ENCODE measurements around the gene NCAPH2.

Gene NCAPH2

DNA sequence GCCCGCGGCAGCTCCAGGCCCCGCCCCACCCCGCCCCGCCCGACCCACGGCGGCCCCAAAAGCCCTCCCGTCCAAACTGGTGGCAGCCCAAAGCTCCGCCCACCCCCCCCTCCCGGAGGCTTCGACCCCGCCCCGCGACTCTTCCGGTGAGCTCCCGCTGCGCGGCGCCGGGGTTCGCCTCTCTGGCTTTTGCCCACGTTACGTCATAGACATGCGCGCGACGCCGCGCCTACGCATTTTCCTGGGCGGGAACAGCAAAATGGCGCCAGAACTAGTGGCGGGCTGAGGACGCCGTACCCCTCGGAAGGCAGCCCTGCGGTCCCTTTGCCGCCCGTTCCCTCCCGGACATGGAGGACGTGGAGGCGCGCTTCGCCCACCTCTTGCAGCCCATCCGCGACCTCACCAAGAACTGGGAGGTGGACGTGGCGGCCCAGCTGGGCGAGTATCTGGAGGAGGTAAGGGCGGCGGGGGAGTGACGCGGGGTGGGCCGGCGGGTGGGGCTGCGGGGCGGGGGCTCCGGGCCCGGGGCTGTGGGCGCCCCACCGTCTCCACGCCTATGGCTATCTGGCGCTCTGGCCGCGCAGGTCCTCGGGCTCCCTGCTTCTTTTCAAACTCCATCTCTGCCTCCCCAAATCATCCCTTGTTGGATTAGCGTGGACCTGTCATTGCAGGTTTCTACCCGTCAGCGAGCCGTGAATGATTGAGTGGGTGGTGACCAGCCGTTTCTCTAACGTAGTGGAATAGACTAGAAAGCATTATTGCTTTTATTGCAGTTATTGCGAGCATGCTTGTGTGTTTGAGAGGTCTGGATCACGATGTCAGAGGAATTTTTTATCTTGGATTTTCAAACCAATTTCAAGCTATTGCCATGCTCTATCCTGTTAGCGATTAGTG lies at the start of gene NCAPH2:
NCAPH2 (plus strand) TSS at position 234 of the 894 bp plus-strand sequence; CDS start at position 348, 114 bp downstream.
- DNase-seq, result peak; percentile 97

- DNase-seq, result no peak
Observed at GRCh38 chr22:50459016-50459415, 49.0 kb upstream of the NCAPH2 start.

GRCh38 chr22:50459496-50460140 lies 48.4 kb upstream of the NCAPH2 start:
- DNase-seq, result no peak

DNA sequence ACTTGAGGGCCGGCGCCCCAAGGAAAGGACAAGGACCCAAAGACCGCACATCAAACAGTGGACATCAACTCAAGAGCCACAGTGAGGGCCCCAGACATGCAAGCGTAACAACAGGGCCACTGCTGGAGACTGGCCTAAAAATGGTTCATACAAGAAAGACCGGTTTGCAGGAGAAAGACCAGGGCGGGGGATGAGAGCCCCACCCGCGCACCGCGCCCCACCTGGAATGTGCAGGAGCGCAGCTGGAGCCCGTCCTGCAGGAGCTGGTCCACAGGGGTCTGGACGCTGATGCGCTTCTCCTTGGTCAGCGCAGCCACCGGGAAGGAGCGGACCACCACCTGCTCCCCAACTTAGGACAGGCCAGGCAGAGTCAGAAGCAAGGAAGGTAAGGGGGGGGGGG lies 47.1 kb upstream of the NCAPH2 start:
- DNase-seq, result no peak

GRCh38 chr22:50461536-50461935 lies 46.5 kb upstream of the NCAPH2 start:
- DNase-seq, result no peak

DNA sequence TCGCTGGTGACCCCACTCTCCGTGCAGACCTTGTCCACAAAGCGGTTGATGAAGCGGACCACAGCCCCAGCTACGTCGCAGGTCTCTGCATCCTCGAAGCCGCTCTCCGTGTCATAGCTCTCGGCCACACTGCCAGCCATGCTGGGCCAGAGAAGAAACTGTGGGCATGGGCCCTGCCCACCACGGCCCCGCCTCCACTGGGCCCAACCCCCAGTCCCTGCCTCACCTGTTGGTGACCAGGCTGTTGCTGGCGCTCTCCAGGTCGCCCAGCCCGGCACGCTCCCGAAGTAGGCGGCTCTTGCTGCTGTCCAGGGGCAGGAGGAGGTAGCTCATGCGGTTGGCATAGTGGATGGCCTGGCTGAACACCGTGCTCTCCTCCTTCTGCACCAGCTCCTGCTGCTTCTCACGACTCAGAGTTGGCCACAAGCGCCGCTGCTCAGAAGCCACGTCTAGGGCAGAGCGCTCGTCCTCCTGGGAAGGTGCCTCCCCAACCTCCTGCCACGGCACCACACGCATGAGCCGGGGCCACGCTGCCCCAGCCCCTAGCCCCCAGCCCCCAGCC lies 46.0 kb upstream of the NCAPH2 start:
- no peak for DNase-seq

DNA sequence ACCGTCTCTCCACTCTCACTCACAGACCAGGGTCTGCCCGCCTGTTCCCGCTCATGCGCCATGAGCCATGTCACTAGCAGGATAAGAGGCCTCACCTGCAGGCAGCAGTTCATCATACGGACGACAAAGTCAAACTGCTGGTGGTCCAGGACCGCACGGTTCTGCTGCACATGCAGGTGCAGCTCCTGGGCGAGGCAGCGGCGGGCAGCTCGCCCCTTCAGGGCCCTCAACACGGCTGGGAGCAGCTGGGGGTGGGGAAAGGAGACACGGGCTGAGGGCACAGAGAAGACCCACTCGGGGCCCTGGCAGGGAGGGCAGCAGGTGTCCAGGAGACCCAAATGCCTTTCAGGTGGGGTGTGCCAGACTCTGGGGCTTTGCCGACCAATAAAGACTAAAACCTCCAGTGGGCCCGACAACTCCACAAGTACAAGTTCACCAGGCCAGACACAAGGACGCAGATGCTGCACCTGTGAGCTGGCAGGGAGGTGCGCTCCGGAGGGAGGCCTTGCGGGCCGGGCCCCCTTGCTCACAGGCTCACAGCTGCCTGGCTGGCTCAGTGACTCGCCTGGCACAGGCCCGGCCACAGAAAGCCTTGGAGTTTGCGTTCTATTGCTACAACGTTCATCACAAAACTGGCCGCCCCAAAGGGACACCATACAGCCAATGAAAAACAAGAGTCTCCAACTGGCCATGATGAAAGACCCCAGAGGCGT lies 44.7 kb upstream of the NCAPH2 start:
- no peak for DNase-seq

- DNase-seq, result no peak
Observed at GRCh38 chr22:50464451-50464850, 43.6 kb upstream of the NCAPH2 start.

DNA sequence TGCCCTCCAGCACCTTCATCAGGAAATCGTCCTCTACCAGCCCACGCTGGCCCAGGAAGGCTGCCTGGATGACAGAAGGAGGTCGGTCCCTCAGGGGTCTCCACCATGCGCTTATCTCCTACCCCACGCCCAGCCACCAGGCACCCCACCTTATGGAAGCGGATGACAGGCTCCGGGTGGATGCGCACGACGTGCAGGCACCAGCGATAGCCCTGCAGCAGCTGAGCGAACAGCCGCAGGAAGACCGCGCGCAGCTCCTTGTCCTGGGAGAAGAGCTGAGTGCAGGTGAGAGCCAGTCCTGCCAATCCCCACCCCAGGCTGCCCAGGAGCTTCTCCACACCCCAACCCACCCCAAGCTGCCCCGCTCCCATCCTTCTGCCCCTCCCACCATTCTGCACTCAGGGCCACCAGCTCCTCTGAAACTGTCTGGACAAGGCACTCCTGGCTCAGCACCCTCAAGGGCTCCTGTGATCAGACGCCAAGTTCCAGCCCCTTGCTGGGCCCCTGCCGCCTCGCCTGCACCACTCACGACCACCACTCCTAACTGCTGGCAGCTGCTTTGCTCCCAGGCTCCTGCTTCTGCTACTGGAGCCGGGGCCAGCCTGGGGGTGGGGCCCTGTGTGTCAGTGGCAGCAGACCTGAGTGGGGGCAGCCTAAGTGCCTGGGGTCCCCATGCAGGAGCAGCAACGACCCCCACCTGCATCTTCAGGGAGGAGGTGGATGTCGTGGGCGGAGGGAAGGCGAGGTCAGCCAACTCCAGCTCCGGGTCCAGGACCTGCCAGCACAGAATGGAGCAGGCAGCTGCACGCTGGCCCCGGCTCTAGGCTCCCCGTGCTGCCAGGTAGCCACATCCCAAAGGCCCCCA lies 42.7 kb upstream of the NCAPH2 start:
- DNase-seq, result no peak

GRCh38 chr22:50467341-50467740 lies 40.7 kb upstream of the NCAPH2 start:
- DNase-seq, result no peak

DNA sequence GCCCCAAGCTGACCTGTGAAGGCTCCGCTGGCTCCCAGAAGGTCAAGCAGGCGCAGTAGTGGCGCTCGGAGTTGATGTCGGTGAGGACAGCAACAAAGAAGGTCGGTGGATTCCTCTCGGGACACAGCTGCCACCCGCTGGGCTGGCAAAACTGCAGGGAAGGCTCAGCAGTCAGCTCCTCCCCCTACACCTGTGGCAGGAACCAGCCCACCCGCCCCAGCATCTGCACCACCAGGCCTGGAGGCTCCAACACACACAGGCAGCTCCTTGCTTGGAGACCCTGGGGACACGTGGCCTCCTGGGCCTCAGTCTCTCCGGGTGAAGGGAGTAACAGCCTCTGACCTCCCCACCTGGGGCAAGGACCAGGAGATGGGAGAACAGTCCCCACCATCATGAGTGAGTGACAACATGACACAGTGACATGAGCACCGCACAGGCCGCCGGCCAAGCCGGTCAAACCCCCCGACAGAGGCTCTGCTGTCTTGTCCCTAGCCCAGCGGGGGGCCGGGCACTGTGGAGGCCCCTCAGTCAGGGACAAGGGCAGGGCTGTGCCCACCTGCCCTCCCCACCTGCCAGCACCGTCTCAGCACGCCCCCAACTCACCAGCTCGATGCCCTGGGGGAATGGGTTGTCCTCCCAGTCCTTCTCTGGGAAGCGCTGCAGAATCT lies 40.1 kb upstream of the NCAPH2 start:
- DNase-seq, result no peak

DNA sequence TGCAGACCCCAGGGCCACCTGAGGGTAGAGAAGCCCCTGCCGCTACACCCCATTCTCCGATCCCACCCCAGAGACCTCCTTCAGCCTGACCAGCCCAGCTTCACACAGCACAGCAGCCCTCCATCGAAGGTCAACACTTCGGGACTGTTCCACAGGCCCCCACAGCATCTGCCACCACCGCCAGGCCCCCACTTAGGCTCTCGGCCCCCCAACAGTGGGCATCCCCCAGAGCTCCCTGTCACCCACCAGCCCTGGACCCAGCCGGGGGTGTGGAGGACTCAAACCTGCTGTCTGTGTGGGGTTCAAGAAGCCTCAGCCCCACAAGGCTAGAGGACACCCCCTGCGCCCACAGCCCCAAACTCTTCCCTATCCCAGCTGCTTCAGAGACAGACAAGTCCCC lies 39.4 kb upstream of the NCAPH2 start:
- DNase-seq, result no peak

DNA sequence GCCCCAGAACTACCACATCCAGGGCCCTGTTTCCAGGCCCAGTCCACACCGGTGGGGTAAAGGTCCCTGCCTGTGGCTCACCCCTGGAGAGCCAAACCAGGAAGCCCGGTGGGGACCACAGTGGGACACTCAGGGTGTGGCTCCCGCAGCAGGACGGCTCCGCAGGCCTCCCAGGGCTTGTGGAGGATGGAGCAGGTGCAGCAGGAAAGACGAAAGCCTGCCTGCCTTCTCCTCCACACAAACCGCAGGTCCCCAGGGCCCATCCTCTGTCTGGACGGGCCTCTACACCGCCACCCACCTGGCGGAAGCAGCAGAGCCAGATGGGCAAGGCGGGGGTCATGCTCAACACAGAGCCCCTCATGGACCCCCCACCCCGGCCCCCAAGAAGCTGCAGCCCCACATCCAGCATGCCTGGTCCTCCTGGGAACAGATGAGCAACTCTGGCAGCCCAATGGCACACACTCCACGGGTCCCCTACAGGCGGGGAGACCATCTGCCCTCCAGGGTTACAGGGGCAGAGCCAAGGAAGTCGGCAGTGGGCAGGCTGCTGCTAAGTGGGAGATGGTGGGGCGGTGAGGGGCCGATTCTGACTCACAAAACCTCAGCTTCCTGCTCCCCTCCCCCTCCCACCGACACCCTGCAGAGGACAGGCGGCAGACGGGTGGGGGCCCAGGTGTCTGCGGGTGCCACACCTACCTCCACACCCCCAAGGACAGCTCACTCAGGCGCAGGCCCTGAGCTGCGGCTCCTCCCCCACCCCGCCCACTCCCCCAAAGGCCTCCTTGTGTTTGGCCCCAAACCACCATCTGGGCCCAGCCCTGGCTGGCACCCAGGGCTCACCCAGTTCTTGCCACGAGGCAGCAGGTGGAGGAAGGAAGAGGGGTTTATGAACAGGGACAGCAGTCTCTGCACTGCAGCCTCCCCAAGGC lies 38.4 kb upstream of the NCAPH2 start:
- peak; percentile 55 for DNase-seq

DNA sequence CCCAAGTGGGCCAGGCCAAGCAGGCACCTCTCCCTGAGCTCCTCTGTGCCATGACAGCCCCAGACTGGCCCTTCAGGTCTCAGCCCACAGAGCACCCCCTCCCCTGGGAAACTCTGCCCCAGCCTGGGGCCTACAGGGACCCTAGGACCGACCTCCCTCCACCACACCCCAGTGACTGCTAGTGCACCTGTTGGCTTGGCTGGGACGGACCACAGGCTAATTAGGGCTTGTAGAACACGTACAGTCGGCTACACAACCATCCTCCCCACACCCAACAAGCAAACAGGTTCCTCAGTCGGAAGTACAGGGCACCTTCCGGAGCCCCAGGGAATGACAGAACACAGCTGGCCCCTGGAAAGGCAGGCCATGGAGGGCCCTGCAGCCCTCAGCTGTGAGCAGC lies 37.5 kb upstream of the NCAPH2 start:
- DNase-seq, result no peak

GRCh38 chr22:50471197-50471847 lies 36.7 kb upstream of the NCAPH2 start:
- no peak for DNase-seq

DNA sequence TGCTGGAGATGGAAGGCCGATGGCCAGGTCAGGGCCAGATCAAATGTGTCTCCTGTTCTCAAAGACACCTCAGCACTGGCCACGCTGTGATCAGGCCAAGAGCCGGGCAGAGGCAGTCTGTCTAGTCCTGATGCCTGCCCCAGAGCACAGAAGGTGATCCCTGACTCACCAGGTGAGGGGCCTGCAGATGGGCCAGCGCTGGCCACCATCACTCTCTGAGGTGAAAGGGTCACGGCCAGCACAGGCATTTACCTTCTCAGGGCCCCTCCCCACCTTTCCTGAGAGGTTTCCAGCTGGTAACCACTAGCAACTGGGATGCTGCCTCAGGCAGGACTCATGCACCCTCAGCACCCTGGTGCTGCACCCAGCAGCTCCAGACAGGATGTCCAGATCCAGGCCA lies 36.1 kb upstream of the NCAPH2 start:
- no peak for DNase-seq

DNA sequence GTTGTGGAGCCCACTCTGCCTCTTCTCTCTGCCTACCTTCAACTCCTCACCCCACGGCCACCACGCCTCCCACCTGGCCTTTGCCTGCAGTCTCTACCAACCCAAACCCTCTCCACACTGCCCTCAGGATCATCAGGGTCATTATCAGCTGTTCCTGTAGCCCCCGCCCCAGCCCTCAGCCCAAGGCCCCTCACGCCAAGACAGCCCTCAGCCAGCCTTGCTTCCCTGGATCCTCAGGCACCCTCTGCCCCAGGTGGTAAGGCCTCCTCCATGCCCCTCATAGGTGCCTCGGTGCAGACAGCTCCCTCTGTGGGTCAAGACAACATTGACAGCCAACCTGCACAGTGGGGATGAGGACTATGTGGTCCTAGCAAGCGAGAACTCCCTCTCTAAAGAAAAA lies 34.9 kb upstream of the NCAPH2 start:
- no peak for DNase-seq

- peak; percentile 46 for DNase-seq
Observed at GRCh38 chr22:50473855-50474671, 34.0 kb upstream of the NCAPH2 start.
